Tongue (tissue), 2 donors: Measurements from ENCODE around the gene MTCH1. TPM values are rescaled to one million over a fixed set of nuclear protein-coding genes. Genes with fewer than 3 reads are reported as not detected.
A peak's percentile ranks its signal among the peaks of the same experiment; 100 is the strongest.
"Not testable (repeated sequence)": the region's sequence is repeated elsewhere in the genome, so short reads cannot be mapped to it uniquely, and the experiment has no call there.

Source experiments
- DNase-seq: peaks from one replicate; pipeline ENCODE4 v3.0.0-alpha.2; 2015
- total RNA-seq: library from RNA; depleted of rRNA; stranded (reverse); fragments of >200 nt; gene quantifications from one replicate; pipeline ENCODE4 v1.2.3, GENCODE V29; 2014

The MTCH1 gene
- total RNA-seq, 1 donor from 2014 or later = 157 TPM

DNA sequence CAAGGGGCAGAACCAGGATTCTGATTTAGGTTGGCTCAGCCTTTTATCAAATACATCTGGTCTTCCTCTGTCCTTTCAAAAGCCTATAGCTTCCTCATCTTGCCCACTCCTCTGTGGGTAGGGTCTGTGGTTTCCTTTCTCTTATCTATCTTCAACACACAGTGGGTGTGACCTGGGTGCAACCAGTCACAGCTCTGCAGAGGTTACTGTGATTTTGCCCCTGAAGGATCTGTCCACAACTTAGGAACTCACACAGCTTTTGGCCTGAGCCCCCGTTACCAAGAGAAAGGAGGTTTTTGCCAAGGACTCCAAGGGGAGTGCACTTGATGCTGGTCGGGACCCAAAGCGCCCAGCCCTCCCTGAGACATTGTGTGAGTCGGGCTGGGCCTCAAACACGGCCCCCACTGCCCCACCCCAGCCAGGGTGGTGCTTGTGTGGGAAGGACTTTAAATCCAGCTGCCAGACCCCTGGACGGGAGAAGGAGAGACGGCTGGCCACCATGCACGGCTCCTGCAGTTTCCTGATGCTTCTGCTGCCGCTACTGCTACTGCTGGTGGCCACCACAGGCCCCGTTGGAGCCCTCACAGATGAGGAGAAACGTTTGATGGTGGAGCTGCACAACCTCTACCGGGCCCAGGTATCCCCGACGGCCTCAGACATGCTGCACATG is 31.6 kb downstream of the MTCH1 start, which contains the start of gene PI16:
TSS of gene PI16 (plus strand) at position 477 of the 670 bp plus-strand sequence. CDS start at position 500, 23 bp downstream.
- DNase-seq = no peak

- no peak for DNase-seq
These were observed 32.1 kb downstream of the MTCH1 start for GRCh38 chr6:36953931-36954261.

GRCh38 chr6:36949636-36950035 is 36.4 kb downstream of the MTCH1 start:
- DNase-seq = no peak

DNA sequence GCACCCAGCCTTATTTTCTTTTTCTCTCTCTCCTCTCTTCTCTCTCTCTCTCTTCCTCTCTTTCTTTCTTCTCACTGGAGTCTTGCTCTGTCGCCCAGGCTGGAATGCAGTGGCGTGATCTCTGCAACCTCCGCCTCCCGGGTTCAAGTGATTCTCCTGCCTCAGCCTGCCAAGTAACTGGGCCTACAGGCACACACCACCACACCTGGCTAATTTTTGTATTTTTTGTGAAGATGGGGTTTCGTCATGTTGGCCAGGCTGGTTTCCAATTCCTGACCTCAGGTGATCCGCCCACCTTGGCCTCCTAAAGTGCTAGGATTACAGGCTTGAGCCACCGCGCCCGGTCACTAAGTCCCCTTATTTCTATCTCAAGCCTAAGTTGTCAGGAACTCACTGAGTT is 36.9 kb downstream of the MTCH1 start:
- not testable (repeated sequence) for DNase-seq

- no peak for DNase-seq
These were observed 38.2 kb downstream of the MTCH1 start for GRCh38 chr6:36947570-36948351.

DNA sequence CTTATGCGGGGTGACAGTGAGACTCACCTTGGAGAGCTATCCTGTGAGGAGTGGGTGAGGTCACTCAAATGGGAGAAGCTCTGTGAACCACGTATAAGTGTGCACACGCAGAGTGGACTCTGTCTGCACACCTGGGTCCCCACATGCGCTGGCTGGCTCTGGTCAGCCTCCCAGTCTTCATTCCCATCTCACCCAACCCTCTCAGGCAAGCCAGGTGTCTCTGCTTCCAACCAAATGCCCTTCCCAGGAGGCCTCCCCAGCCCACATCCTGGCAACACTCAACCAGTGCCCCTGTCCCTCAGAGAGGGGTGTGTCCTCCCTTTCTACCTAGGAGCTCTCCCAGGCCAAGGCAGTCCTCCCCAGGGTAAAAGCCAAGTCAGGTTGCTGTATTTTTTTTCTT is 39.5 kb downstream of the MTCH1 start:
- DNase-seq = no peak

GRCh38 chr6:36945301-36945700 is 40.7 kb downstream of the MTCH1 start:
- no peak for DNase-seq

DNA sequence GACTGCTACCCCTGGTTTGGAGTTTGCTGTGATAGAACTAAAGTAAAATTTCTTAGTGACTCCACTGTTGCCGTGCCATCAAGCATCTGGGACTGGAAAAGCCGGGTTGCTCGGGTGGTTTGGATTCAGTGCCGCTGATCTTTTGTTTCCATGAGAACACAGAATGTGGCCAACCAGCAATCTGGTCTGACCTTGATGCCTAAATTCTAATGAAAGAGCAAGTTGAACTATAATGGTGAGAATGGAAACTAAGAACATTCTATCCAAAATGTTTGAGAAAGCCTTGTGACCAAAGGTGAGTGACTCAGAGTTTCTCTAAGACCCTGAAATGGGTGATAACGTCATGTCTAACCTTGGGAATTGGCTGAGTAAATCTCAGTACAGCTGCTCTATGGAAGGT is 41.3 kb downstream of the MTCH1 start:
- DNase-seq = no peak

- not testable (repeated sequence) for DNase-seq
These were observed 43.7 kb downstream of the MTCH1 start for GRCh38 chr6:36942329-36942728.

GRCh38 chr6:36941561-36941960 is 44.4 kb downstream of the MTCH1 start:
- DNase-seq = not testable (repeated sequence)

DNA sequence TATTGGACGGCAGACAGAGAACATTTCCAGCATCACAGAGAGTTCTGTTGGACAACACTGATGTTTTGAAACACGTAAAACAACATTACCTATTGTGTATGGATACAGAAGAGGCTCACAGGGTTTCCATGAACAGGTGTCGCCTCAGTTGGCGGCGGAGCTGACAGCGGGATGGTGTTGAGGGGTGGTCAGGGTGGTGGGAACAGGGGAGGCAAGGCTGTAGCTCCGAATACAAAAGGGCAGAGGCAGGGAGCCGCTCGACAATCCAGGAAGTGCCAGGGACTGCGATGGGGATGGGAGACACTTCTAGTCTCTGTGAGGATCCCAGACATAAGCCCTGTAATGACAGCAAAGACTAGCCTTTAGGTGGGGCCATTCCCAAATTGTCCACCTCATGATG is 46.0 kb downstream of the MTCH1 start:
- no peak for DNase-seq

GRCh38 chr6:36939005-36939404 is 47.0 kb downstream of the MTCH1 start:
- DNase-seq = not testable (repeated sequence)

- DNase-seq = no peak
These were observed 47.5 kb downstream of the MTCH1 start for GRCh38 chr6:36938536-36938935.

DNA sequence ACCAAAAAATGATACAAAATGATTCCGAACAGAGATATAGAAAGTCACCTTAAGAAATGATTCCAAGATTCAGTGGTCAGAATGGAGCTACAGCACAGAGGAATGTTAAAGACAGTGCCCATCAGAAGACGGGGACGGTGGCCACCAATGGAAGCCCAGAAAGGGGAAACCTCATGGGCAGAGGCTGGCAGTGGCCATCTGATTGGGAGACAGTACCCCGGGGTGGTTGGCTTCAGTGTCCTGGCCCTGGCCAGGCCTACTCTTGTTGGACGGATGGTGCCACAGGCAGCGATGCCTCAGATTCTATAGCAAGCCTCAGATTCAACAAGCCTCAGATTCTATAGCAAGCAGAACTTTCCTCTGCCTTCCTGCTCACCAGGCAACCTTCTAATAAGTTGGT is 48.1 kb downstream of the MTCH1 start:
- no peak for DNase-seq

- DNase-seq = no peak
These were observed 49.2 kb downstream of the MTCH1 start for GRCh38 chr6:36936824-36937223.

- DNase-seq = no peak
These were observed 51.1 kb downstream of the MTCH1 start for GRCh38 chr6:36934901-36935300.

DNA sequence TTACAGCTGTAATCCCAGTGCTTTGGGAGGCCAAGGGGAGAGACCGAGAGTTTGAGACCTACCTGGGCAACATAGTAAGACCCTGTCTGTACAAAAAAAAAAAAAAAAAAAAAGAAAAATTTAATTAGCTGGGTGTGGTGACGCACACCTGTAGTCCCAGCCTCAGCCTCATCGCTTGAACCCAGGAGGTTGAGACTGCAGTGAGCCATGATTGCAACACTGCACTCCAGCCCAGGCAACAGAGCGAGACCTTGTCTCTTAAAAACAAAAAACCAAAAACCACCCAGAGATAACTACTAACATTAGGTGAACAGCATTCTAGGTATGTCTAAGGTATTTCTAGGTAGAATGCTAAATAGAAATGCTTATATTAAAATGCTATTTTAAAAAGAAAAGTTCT is 52.5 kb downstream of the MTCH1 start:
- no peak for DNase-seq

GRCh38 chr6:36933102-36933501 is 52.9 kb downstream of the MTCH1 start:
- DNase-seq = no peak

- no peak for DNase-seq
These were observed 55.5 kb downstream of the MTCH1 start for GRCh38 chr6:36930483-36930882.

DNA sequence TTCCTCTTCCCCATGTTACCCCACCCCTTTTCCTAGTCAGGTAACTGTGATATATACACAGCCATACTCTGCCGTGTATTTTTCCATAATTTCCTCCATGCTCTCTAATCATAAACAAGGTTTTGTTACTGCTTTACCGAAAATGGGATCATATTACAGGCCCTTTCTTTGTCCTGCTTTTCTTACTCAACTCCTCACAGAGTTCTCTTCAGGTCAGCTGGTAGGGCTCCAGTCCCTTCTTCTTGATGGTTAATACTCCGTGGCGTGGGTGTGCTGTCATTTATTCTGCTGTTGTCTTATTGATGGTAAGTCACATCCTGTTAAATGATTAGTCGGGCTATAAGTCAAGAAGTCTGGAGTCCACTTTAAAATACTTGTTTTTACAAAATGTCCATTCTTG is 56.4 kb downstream of the MTCH1 start:
- peak; percentile 35 for DNase-seq

- no peak for DNase-seq
These were observed 56.8 kb downstream of the MTCH1 start for GRCh38 chr6:36929152-36929551.

- DNase-seq = peak; percentile 84
These were observed 57.5 kb downstream of the MTCH1 start for GRCh38 chr6:36928547-36928918.

DNA sequence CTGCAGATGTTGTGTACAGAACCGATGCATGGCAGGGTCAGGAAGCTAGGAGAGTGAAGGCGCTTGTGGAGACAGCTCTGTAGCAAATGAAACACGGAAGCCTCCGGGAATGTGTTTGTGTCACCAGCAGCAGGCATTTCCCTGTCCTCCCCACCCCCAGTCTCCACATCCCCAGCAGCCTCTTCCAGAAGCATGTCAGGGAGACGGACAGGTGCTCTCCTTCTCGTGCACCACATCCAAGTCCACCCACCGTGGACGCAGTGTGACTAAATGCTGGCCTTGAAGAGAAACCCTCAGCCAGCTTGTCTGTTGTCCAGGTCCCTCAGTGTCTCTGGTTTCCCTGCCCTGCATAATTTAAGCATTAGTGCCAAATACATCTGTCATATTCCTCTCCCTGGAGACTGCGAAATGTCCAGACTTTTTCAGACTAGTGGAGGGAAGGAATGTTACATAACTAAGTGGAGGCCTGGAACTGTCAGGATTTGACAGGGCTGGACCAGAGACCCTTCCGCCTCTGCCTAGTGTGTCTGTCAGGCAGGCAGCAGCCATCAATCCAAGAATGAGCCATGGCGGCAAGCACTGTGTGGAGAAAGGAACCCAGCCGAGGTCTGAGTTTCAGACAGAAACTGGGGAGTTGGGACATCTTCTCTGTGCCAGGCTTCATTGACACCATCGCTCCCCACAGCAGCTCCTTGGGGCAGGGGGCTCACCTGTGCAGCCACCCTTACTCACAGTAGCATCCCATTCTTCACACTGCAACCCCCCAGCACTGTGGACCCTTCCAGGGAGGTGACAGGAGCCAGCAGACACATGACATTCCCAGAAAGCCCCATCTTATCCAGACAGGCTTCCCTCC is 58.1 kb downstream of the MTCH1 start:
- DNase-seq = peak; percentile 82
